ENCODE measurements around the gene ICA1.

The ICA1 gene

GRCh38 chr7:8209353-8209752, 52.6 kb downstream of the ICA1 start:
- Histone ChIP-seq H3K27ac (ENCODE audit: poor library complexity, severe bottlenecking) (no peak overlapping the region), H3K36me3 (ENCODE audit: low read depth) (no peaks in the 10 kb centered on the region), H3K9me3 (ENCODE audit: severe bottlenecking) (no peaks in the 10 kb centered on the region), H3K4me3 (ENCODE audit: severe bottlenecking) (no peak overlapping the region), H3K4me1 (ENCODE audit: insufficient read depth, poor library complexity, severe bottlenecking) (no peaks in the 10 kb centered on the region), H3K27me3 (ENCODE audit: insufficient read depth, poor library complexity, severe bottlenecking) (no peaks in the 10 kb centered on the region)
- TF ChIP-seq, protein P1, sequence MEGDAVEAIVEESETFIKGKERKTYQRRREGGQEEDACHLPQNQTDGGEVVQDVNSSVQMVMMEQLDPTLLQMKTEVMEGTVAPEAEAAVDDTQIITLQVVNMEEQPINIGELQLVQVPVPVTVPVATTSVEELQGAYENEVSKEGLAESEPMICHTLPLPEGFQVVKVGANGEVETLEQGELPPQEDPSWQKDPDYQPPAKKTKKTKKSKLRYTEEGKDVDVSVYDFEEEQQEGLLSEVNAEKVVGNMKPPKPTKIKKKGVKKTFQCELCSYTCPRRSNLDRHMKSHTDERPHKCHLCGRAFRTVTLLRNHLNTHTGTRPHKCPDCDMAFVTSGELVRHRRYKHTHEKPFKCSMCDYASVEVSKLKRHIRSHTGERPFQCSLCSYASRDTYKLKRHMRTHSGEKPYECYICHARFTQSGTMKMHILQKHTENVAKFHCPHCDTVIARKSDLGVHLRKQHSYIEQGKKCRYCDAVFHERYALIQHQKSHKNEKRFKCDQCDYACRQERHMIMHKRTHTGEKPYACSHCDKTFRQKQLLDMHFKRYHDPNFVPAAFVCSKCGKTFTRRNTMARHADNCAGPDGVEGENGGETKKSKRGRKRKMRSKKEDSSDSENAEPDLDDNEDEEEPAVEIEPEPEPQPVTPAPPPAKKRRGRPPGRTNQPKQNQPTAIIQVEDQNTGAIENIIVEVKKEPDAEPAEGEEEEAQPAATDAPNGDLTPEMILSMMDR (IDR thresholded peaks at IDR 0.05; ENCODE audit: poor library complexity, severe bottlenecking): no peak
- DNase-seq (ENCODE audit: low spot score) (no peak), ATAC-seq (ENCODE audit: low read depth) (no peak)

DNA sequence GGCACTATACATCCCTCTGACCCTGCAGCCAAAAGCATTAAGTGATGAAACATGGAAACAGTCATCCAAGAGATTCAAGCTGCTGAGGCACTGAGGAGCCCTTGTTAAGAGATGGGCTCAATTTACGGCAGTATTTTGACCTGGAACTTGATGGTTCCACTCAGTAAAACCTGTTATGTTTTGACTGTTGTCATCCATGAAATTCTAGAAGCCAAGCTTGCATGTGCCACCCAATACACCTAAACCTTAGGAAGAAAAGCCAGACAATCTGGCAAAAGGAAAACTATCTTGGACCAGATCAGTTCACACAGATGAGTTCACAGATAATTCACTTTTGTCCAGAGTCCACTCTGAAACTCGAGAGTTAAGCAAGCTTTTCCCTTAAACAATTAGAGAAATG, 53.2 kb downstream of the ICA1 start:
- no peak overlapping the region for H3K4me3 ChIP-seq (ENCODE audit: severe bottlenecking)
- ATAC-seq (ENCODE audit: low read depth) (no peak), DNase-seq (ENCODE audit: low spot score) (no peak)
- no peaks in the 10 kb centered on the region for H3K9me3 ChIP-seq (ENCODE audit: severe bottlenecking)
- TF ChIP-seq, protein P1 (IDR thresholded peaks at IDR 0.05; ENCODE audit: poor library complexity, severe bottlenecking): no peak
- H3K27me3 ChIP-seq (ENCODE audit: insufficient read depth, poor library complexity, severe bottlenecking): no peaks in the 10 kb centered on the region
- no peaks in the 10 kb centered on the region for H3K4me1 ChIP-seq (ENCODE audit: insufficient read depth, poor library complexity, severe bottlenecking)
- no peak overlapping the region for H3K27ac ChIP-seq (ENCODE audit: poor library complexity, severe bottlenecking)
- H3K36me3 ChIP-seq (ENCODE audit: low read depth): no peaks in the 10 kb centered on the region

GRCh38 chr7:8206956-8207355, 55.0 kb downstream of the ICA1 start:
- no peak for DNase-seq (ENCODE audit: low spot score)
- H3K9me3 ChIP-seq (ENCODE audit: severe bottlenecking): no peaks in the 10 kb centered on the region
- H3K4me3 ChIP-seq (ENCODE audit: severe bottlenecking): no peak overlapping the region
- ATAC-seq (ENCODE audit: low read depth): no peak
- no peaks in the 10 kb centered on the region for H3K4me1 ChIP-seq (ENCODE audit: insufficient read depth, poor library complexity, severe bottlenecking)
- TF ChIP-seq, protein P1 (IDR thresholded peaks at IDR 0.05; ENCODE audit: poor library complexity, severe bottlenecking): no peak
- no peak overlapping the region for H3K27ac ChIP-seq (ENCODE audit: poor library complexity, severe bottlenecking)
- H3K27me3 ChIP-seq (ENCODE audit: insufficient read depth, poor library complexity, severe bottlenecking): no peaks in the 10 kb centered on the region
- H3K36me3 ChIP-seq (ENCODE audit: low read depth): no peaks in the 10 kb centered on the region

DNA sequence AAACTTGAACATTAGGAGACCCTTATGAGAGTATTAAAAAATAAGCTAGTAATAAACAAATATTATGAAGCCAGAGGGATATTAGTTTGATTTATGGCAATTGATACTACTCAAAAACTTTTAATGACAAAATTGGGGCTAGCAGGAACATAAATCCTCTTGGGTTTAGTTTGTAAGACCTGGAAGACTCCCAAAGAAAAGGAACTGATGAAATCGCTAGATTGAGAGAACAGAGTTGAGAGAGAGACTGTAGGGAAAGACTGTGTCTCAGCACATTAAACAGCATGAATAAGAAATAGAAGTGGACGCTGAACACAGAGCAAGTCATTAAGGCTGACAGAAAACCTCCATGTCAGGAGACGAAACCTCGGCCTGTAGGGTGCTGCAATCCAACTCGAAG, 56.4 kb downstream of the ICA1 start:
- Histone ChIP-seq H3K4me1 (ENCODE audit: insufficient read depth, poor library complexity, severe bottlenecking) (no peaks in the 10 kb centered on the region), H3K9me3 (ENCODE audit: severe bottlenecking) (no peaks in the 10 kb centered on the region), H3K36me3 (ENCODE audit: low read depth) (no peaks in the 10 kb centered on the region), H3K27ac (ENCODE audit: poor library complexity, severe bottlenecking) (no peak overlapping the region), H3K4me3 (ENCODE audit: severe bottlenecking) (no peak overlapping the region), H3K27me3 (ENCODE audit: insufficient read depth, poor library complexity, severe bottlenecking) (no peaks in the 10 kb centered on the region)
- DNase-seq (ENCODE audit: low spot score): no peak
- ATAC-seq (ENCODE audit: low read depth): no peak
- TF ChIP-seq, protein P1 (IDR thresholded peaks at IDR 0.05; ENCODE audit: poor library complexity, severe bottlenecking): no peak

GRCh38 chr7:8205031-8205387, 57.0 kb downstream of the ICA1 start:
- DNase-seq (ENCODE audit: low spot score) (no peak), ATAC-seq (ENCODE audit: low read depth) (no peak)
- H3K27ac ChIP-seq (ENCODE audit: poor library complexity, severe bottlenecking): no peak overlapping the region
- no peaks in the 10 kb centered on the region for H3K4me1 ChIP-seq (ENCODE audit: insufficient read depth, poor library complexity, severe bottlenecking)
- no peak overlapping the region for H3K4me3 ChIP-seq (ENCODE audit: severe bottlenecking)
- H3K9me3 ChIP-seq (ENCODE audit: severe bottlenecking): no peaks in the 10 kb centered on the region
- no peaks in the 10 kb centered on the region for H3K36me3 ChIP-seq (ENCODE audit: low read depth)
- H3K27me3 ChIP-seq (ENCODE audit: insufficient read depth, poor library complexity, severe bottlenecking): no peaks in the 10 kb centered on the region
- TF ChIP-seq, protein P1 (IDR thresholded peaks at IDR 0.05; ENCODE audit: poor library complexity, severe bottlenecking): no peak

Measured in RWPE2 (cell line).